ENCODE measurements around the gene COG7. TPM values are rescaled to one million over a fixed set of nuclear protein-coding genes. Genes with fewer than 3 reads are reported as not detected.

COG7 gene
- total and polyA plus RNA-seq, 2 of the 13 experiments (the other 11 are each of a cell fraction or from before 2014, with no cell fraction given), result 12.6 to 54.5 TPM

GRCh38 chr16:23406024-23406423 lies 47.0 kb downstream of the COG7 start (continued):
- TF ChIP-seq ZBTB40 (IDR thresholded peaks at IDR 0.05), result no peak
- no peak for TF ChIP-seq ZBTB40 (CRISPR knock-in tag; IDR thresholded peaks at IDR 0.05)
- no peak for TF ChIP-seq FOXK2 (IDR thresholded peaks at IDR 0.05)
- TF ChIP-seq ZNF343 (CRISPR knock-in tag; IDR thresholded peaks at IDR 0.05), result no peak
- TF ChIP-seq SALL2 (CRISPR knock-in tag; IDR thresholded peaks at IDR 0.05), result no peak
- no peak for TF ChIP-seq ZSCAN9 (CRISPR knock-in tag; IDR thresholded peaks at IDR 0.05; ENCODE audit: borderline replicate concordance)
- TF ChIP-seq REST (IDR thresholded peaks at IDR 0.05; ENCODE audit: borderline replicate concordance in 1 of 2, low read depth in 1 of 2, low read length in 2 of 2), result no peak

Measured in HepG2 (cell line).